ENCODE results near the gene PLEKHA5.
"Not testable (repeated sequence)": the region's sequence is repeated elsewhere in the genome, so short reads cannot be mapped to it uniquely, and the experiment has no call there.

The PLEKHA5 gene, protein sequence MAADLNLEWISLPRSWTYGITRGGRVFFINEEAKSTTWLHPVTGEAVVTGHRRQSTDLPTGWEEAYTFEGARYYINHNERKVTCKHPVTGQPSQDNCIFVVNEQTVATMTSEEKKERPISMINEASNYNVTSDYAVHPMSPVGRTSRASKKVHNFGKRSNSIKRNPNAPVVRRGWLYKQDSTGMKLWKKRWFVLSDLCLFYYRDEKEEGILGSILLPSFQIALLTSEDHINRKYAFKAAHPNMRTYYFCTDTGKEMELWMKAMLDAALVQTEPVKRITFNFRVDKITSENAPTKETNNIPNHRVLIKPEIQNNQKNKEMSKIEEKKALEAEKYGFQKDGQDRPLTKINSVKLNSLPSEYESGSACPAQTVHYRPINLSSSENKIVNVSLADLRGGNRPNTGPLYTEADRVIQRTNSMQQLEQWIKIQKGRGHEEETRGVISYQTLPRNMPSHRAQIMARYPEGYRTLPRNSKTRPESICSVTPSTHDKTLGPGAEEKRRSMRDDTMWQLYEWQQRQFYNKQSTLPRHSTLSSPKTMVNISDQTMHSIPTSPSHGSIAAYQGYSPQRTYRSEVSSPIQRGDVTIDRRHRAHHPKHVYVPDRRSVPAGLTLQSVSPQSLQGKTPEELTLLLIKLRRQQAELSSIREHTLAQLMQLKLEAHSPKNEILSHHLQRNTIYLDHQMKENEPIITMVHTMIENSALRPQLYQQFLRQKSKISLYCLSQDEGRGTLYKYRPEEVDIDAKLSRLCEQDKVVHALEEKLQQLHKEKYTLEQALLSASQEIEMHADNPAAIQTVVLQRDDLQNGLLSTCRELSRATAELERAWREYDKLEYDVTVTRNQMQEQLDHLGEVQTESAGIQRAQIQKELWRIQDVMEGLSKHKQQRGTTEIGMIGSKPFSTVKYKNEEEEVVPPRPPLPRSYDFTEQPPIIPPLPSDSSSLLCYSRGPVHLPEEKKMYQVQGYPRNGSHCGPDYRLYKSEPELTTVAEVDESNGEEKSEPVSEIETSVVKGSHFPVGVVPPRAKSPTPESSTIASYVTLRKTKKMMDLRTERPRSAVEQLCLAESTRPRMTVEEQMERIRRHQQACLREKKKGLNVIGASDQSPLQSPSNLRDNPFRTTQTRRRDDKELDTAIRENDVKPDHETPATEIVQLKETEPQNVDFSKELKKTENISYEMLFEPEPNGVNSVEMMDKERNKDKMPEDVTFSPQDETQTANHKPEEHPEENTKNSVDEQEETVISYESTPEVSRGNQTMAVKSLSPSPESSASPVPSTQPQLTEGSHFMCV

DNA sequence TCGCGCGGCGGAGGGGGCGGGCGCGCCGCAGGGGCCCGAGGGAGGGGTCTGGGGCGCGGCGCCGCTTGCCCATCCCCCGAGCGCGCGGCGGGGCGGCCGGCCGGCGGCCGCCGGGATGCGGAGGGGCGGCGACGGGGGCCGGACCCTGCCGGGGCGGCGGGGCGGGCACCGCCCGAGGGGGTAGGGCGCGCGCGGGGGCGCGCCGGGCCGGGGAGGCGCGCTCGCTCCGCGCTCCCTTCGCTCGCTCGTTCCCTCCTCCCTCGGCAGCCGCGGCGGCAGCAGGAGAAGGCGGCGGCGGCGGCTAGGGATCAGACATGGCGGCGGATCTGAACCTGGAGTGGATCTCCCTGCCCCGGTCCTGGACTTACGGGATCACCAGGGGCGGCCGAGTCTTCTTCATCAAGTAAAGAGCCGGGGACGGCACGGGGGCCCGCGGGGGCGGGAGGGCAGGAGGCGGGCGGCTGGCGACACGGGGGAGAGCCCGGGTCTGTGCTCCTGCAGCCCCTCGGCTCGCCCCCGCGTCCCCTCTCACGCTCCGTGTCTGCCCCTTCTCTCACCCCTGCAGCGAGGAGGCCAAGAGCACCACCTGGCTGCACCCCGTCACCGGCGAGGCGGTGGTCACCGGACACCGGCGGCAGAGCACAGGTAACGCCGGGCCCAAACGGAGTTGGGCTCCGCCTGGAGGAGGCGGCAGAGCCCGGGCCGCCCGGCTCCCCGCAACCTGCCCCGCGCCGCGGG lies at the start of gene PLEKHA5:
TSS of gene PLEKHA5 (plus strand) at position 248 of the 738 bp plus-strand sequence. CDS start at position 315, 67 bp downstream.
- DNase-seq (ENCODE audit: low spot score), result no peak

DNA sequence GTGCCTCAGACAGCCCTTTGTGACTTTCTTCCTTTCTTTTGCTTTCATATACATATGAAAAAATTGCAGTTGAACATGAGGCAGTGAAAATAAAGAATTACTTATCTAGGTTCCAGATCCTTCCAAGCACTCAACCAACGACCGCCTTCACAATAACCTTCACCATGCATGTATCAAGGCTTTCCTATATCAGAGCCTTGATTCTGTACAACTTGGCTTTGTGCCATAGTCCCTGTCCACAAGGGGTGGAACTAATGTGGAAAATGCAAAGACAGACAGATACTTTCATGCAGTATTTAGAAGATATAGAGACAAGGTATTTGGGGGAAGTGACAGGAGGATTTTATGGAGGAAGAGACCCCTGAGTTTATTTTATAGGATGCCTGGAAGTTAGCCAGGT lies 48.6 kb upstream of the PLEKHA5 start:
- no peak for DNase-seq (ENCODE audit: low spot score)

DNA sequence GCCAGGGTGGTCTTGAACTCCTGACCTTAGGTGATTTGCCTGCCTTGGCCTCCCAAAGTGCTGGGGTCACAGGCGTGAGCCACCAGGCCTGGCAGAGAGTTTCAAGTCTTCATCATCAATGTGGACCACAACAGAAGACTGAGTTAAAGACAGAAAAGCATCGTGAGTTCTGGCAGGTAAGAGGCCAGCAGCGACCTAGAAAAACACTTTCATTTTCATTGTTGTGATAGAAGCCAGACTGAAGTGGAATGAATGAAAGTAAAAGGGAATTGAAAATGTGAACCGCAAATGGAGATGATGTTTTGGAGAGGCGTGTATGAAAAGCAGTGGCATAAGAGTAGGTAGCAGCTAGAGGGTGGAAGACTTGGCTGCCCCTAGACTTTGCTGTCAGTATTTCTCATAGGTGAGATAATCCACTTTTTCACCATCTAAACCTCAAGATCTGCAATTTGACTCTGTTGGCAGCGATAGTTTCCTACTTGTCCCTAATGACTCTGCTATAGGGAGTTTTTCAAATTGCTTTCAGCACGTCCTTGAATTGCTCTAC lies 47.1 kb upstream of the PLEKHA5 start:
- no peak for DNase-seq (ENCODE audit: low spot score)

DNA sequence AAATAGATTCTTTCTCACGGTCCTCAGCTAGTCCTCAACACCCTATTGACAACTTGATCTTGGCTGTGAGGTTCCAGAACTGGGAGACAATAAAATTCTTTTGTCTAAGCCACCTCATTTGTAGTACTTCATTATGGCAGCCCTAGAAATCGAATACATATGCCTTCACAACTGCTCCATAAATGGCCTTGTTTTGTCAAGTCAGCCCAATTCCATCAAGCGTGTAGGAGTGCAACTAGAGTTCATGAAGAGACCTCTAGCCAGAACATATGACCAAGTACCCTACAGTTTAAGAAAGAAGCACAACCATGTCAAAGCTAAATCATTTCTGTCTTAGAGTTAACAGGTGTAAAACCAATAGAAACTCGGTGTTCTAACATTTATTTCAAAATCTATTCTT lies 45.0 kb upstream of the PLEKHA5 start:
- no peak for DNase-seq (ENCODE audit: low spot score)

DNA sequence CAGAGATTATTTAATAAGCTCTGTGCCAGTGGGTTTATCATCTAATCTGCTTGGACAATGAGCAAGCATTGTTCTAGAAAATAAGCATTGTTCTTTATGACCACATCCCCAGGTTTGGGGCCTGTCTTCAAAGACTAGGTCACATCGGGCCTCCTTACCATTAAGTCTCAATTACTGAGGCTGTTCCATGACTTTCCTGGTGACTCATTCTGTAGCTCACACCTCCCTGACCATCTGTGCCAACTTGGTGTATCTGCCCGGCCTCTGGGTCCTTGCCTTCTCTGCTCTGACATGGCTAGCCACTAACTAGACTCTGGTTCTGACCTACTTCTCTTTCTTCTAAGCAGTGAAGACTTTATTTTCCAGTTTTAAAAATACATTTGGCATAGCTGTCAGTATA lies 44.4 kb upstream of the PLEKHA5 start:
- DNase-seq (ENCODE audit: low spot score), result no peak

DNA sequence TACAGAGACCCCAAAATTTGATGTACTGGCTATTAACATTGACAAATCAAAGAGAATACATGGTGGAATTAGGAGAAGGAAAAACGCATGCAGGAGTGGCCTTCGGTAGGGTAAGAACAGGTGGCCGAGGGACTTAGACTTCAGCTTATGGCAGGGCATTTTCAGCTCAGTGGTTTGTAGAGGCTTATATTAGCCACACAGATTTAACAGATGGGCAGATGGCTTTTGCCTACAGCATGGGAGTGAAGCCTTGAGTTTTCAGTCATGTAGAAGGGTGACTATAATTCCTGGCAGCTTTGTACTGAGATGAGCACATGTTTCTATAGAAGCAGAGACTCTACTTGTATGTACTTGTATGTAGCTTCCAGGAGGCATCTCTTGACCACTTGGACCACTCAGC lies 40.9 kb upstream of the PLEKHA5 start:
- DNase-seq (ENCODE audit: low spot score), result no peak

DNA sequence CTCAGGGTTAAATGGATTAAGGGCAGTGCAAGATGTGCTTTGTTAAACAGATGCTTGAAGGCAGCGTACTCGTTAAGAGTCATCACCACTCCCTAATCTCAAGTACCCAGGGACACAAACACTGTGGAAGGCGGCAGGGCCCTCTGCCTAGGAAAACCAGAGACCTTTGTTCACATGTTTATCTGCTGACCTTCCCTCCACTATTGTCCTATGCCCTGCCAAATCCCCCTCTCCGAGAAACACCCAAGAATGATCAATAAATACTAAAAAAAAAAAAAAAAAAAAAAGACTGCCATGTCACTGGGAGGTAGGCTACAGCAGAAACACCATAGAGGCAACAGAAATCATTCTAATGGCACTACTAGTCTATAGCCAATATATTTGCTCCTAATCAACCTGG lies 37.1 kb upstream of the PLEKHA5 start:
- not testable (repeated sequence) for DNase-seq (ENCODE audit: low spot score)

DNA sequence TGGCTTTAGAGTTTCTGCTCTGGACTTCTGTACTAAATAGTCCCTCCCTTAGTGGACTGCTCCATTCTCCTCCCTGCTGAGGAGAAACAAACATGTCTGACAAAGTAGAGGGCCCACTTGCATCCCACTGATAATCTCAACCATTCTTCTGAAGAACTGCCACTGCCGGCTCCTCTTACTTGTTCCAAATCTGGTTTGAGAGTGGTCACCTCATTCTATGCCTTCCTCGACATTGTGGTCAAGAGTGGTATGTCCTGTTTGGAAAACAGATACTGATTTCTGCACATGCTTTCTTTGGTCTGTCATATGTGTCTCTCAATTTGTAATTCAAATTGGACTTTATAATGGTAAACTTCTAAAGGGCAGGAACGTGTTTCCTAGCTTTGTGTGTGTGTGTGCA lies 36.3 kb upstream of the PLEKHA5 start:
- no peak for DNase-seq (ENCODE audit: low spot score)

DNA sequence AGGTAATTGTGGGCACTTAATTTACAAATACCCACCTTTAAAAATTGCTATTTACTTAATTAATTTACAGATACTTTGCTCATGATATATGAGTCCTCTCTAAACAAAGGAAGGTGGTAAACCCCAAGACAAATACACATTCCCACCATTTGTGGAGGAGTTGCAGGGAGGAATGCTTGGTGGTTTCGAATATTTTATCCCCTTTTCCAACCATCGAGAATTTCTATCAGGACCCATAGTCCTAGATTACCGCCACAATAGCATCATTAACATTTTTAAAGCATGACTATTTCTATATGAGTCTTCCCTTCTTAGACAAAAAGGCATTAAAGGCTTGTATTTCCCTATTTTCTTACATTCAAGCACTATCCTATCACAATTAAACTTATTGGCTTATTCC lies 34.2 kb upstream of the PLEKHA5 start:
- DNase-seq (ENCODE audit: low spot score), result no peak

DNA sequence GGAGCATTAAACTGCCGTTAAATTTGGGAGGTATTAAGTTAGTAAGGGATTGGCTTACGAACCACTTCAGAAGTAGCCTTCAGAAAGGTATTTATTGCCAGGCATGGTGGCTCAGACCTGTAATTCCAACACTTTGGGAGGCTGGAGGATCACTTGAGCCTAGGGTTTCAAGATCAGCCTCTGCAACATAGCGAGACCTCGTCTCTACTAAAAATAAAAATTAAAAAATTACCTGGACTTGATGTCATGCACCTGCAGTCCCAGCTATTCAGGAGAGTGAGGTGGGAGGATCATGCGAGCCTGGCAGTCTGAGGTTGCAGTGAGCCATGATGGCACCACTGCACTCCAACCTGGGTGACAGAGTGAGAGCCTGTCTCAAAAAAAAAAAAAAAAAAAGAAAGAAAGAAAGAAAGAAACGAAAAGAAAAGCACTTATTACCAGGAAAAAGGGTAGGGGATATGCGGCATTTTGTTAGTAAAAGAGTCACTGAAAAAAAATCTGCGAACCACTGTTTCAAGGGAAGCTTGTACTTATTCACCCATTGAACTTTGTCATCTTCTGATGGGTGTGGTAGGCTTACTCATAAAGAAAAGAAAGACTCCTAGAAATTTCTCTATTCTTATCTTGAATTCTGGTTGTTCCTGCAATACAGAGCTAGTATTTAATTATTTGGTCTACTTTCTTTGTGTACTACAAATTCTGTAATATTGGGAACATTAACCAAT lies 33.6 kb upstream of the PLEKHA5 start:
- DNase-seq (ENCODE audit: low spot score), result no peak

DNA sequence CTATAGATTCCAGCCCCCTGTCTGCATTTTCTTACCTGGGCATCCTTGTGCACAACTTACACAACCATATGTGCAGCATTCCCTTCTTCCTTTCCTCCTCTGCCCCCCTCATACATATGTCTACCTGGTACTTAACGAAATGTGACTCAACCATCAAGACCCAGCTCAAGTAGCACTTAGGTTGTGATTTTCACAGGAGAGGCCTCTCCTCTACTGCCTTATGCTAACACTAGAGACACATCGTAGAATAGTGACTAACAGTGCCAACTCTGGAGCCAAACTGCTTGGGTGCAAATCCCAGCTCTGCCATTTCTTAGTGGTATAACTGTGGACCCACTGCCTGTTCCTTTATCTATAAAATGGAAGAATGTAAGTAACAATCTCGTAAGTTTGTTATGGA lies 24.1 kb upstream of the PLEKHA5 start:
- DNase-seq (ENCODE audit: low spot score), result no peak

DNA sequence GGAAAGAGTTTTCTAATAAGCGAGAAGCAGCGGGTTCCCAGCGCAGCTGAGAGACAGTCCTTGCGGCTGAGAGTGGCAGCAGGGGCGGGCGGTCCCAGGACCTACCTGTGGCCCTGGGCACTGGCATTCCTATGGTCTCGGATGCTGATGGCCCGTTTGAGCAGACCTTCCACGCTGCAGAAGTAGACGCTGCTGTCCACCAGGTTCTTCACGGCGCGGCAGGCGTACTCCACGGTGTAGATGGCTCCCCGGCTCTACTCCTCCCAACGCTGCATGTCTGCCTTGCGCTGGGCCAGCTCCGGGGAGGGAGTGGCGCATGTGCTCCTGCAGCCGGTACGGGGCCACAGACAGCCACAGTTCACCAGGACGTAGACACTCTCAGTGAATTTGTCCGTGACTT lies 21.8 kb upstream of the PLEKHA5 start:
- no peak for DNase-seq (ENCODE audit: low spot score)

DNA sequence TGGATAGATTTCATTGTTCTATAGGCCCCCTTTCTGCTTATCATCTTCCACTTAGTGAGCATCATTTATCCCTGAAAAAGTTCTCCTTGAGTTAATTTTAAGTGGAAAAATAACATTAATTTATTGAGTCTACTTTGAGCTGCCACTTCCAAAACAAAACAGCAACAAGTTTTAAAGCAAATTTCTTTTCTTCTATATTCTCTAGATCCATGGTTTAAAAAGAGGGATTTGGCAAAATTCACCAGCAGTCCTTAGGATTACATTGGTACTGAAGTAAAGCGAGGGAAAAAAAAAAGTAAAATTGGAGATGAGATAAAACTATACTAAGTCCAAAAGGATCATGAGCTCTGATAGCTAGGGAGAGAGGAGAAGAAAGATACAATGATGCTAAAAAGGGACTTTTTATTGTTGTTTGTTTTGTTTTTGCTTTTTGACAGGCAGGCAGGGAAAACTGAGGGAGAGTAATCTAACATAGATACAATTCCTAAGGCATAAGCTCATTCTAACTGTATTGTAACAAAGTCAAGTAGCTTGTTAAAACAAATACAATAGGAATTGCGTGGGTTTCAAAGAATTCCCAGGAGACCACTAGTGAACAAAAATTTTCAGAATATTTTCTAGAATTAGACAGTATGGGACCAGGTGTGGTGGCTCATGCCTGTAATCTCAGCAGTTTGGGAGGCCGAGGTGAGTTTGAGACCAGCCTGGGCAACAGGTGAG lies 19.2 kb upstream of the PLEKHA5 start:
- DNase-seq (ENCODE audit: low spot score), result no peak

DNA sequence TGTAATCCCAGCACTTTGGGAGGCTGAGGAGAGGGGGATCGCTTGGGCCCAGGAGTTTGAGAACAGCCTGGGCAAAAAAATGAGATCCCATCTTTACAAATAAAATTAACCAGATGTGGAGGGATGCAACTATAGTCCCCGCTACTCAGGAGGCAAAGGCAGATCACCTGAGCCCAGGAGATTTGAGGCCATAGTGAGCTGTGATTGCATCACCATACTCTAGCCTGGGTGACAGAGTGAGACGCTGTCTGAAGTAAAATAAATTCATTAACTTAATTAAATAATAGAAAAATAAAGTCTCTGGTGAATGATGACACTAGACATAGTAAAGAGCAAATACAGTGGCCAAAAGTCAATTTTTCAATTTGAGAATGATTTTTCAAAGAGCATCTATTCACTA lies 16.1 kb upstream of the PLEKHA5 start:
- DNase-seq (ENCODE audit: low spot score), result no peak

DNA sequence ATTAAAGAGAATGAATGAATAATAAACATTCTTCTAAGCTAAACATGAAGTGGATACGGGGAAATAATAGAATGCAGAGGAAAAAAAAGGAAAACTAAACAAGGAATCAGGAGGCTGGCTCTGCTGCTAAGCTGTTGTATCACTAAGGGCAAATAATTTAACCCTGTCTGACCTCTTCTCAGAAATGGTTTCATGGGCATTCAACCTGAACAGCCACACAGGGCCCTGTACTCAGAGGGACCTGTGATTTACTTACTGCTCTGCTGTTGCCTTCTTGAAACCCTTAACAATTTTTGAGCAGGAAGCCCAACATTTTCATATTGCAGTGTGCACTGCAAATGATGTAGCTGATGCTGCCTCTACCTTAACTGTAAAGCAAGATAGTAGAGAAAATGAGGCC lies 14.2 kb upstream of the PLEKHA5 start:
- no peak for DNase-seq (ENCODE audit: low spot score)

DNA sequence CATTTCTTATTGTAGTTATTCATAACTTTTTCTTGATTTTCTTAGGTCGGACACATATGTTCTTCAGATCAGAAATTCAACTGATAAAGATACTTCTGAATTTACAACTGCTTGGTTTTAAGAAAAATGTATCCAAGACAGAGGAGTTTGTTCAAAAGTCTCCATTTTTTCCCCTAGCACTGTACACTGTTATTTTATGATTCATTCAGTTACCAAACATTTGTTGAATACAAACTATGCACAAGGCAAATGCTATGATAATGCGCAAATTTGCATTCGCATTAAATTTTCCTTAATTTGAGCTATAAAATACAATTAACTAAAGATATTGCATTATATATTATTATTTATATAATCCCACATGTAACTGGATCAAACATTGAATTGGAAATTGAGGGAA lies 10.1 kb upstream of the PLEKHA5 start:
- DNase-seq (ENCODE audit: low spot score), result no peak

DNA sequence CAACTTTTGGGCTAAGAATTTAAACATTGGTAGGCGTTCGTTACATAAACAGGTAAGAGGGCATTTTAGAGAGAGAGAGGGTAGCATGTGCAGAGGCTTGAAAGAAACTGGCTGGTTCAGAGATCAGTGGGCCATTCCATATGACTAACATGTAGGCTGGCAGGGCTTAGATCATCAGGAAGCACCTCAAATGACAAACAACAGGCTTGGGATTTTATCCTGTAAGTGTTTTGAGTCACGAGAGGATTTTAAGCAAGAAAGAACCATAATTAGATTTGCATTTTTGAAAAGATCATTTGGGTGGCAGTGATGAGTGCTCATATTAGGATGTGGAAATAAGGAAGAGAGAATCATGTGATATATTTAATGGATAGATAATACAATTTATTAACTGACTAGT lies 8.7 kb upstream of the PLEKHA5 start:
- no peak for DNase-seq (ENCODE audit: low spot score)

DNA sequence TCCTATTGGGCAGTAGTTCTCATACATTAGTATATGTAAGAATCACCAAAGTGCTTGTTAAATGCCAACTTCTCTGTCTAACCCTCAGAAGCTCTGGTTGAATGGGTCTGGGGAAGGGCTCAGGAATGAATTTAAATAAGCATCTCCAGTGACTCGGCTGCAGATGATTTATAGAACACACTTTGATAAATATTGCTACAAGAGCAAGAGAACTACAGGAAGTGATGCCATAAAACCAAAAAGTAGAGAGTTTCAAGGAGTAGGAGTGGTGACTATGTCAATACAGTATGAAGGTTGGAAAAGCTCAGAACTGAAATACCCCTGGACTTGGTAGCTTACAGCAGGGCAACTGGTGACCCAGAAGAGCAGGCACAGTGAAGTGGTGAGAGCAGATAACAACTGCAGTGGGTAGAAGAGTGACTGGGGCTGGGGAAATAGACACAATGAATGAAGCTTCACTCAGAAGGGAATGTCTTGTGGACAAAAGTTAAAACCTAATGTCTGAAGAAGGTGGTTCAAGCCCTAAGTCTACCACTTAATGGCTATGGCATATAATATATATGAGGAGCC lies 8.0 kb upstream of the PLEKHA5 start:
- no peak for DNase-seq (ENCODE audit: low spot score)

DNA sequence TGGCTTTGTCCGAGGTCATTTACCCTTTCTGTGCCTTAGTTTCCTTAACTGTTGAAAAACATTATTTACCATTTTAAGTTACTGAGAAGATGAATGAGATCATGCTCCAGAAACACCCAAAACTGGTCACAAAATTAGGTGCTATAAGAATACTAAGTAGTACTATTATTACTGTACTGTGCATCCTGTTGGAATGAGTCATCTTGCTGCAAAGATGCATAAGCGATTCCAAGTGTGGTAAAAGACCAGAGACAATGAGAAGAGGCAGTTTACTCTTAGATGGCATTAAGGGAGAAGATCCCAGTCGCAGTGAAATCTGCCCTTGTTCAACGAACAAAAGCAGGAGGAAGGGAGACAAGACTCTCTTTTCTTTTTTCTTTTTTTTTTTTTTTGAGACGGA lies 4.2 kb upstream of the PLEKHA5 start:
- DNase-seq (ENCODE audit: low spot score), result no peak

DNA sequence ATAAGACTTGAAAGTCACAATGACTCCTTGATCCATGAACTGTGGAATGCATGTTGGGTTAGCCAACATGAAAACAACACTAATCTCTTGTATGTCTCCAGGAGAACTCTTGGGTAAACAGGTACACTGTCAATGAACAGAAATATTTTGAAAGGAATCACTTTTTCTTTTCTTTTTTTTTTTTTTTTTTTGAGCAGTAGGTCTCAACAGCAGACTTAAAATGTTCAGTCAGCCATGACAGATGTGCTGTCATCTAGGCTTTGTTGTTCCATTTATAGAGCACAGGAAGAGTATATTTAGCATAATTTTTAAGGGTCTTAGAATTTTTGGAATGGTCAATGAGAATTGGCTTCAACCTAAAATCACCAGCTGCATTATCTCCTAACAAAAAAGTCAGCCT lies 2.3 kb upstream of the PLEKHA5 start:
- no peak for DNase-seq (ENCODE audit: low spot score)

Data from COLO829 (cell line).